ENCODE measurements around the gene NKD1.

NKD1 gene

GRCh38 chr16:50609471-50609870 is 61.3 kb downstream of the NKD1 start:
- Histone ChIP-seq H4K91ac (ENCODE audit: low read length) (no peak overlapping the region), H2BK15ac (ENCODE audit: low read depth, poor library complexity, severe bottlenecking) (no peak overlapping the region), H3K4ac (ENCODE audit: low read depth in 1 of 2, low read length in 2 of 2) (no peak overlapping the region), H3K9me3 (ENCODE audit: control insufficient read depth, low read length) (no peaks in the 10 kb centered on the region), H2BK12ac (ENCODE audit: low read length in 2 of 2) (no peak overlapping the region), H3K14ac (ENCODE audit: low read length in 2 of 2) (no peak overlapping the region), H3K79me1 (replicated peaks; ENCODE audit: low read length, poor library complexity, severe bottlenecking) (no peaks in the 10 kb centered on the region), H2BK5ac (ENCODE audit: low read depth, low read length, poor library complexity, severe bottlenecking) (no peak overlapping the region), H2AK5ac (ENCODE audit: low read length, severe bottlenecking) (no peak overlapping the region), H3K27me3 (ENCODE audit: control insufficient read depth in 1 of 2, insufficient read depth in 1 of 2, low read length in 2 of 2) (peaks cover 11 to 26% of the 10 kb centered on the region in 2 experiments), H3K9ac (ENCODE audit: low read length) (no peak overlapping the region), H3K18ac (ENCODE audit: low read depth in 1 of 2, low read length in 2 of 2) (no peak overlapping the region), H3K27ac (ENCODE audit: low read length, poor library complexity, severe bottlenecking) (no peak overlapping the region), H2AFZ (ENCODE audit: low read depth, low read length) (no peak overlapping the region), H3K36me3 (ENCODE audit: control insufficient read depth in 1 of 2, insufficient read depth in 2 of 2, low read depth in 1 of 2, low read length in 2 of 2) (no peaks in the 10 kb centered on the region), H3K4me3 (ENCODE audit: insufficient read depth in 1 of 2, low read depth in 1 of 2, low read length in 2 of 2) (no peak overlapping the region), H3K4me2 (ENCODE audit: low read length, poor library complexity, severe bottlenecking) (no peak overlapping the region), H4K8ac (ENCODE audit: low read length) (no peak overlapping the region), H3K23ac (ENCODE audit: low read length in 2 of 2) (no peak overlapping the region), H2BK120ac (ENCODE audit: low read depth, low read length) (no peak overlapping the region), H3K4me1 (ENCODE audit: control insufficient read depth, insufficient read depth, low read depth, low read length) (peaks cover 3% of the 10 kb centered on the region)
- 77% methylated on average over 5 of the region's 5 CpGs for WGBS
- no peak for DNase-seq

GRCh38 chr16:50610331-50611262 is 62.4 kb downstream of the NKD1 start:
- Histone ChIP-seq H2BK12ac (ENCODE audit: low read length in 2 of 2) (no peak overlapping the region), H3K79me1 (replicated peaks; ENCODE audit: low read length, poor library complexity, severe bottlenecking) (no peaks in the 10 kb centered on the region), H2AK5ac (ENCODE audit: low read length, severe bottlenecking) (no peak overlapping the region), H2AFZ (ENCODE audit: low read depth, low read length) (no peak overlapping the region), H3K4me2 (ENCODE audit: low read length, poor library complexity, severe bottlenecking) (no peak overlapping the region), H3K36me3 (ENCODE audit: control insufficient read depth in 1 of 2, insufficient read depth in 2 of 2, low read depth in 1 of 2, low read length in 2 of 2) (no peaks in the 10 kb centered on the region), H3K27ac (ENCODE audit: low read length, poor library complexity, severe bottlenecking) (no peak overlapping the region), H4K8ac (ENCODE audit: low read length) (no peak overlapping the region), H3K9ac (ENCODE audit: low read length) (no peak overlapping the region), H3K14ac (ENCODE audit: low read length in 2 of 2) (no peak overlapping the region), H3K23ac (ENCODE audit: low read length in 2 of 2) (no peak overlapping the region), H2BK15ac (ENCODE audit: low read depth, poor library complexity, severe bottlenecking) (no peak overlapping the region), H2BK120ac (ENCODE audit: low read depth, low read length) (no peak overlapping the region), H3K9me3 (ENCODE audit: control insufficient read depth, low read length) (no peaks in the 10 kb centered on the region), H2BK5ac (ENCODE audit: low read depth, low read length, poor library complexity, severe bottlenecking) (no peak overlapping the region), H3K18ac (ENCODE audit: low read depth in 1 of 2, low read length in 2 of 2) (no peak overlapping the region), H4K91ac (ENCODE audit: low read length) (no peak overlapping the region), H3K4me3 (ENCODE audit: insufficient read depth in 1 of 2, low read depth in 1 of 2, low read length in 2 of 2) (no peak overlapping the region), H3K4ac (ENCODE audit: low read depth in 1 of 2, low read length in 2 of 2) (no peak overlapping the region), H3K27me3 (ENCODE audit: control insufficient read depth in 1 of 2, insufficient read depth in 1 of 2, low read length in 2 of 2) (peaks cover 12 to 36% of the 10 kb centered on the region in 2 experiments), H3K4me1 (ENCODE audit: control insufficient read depth, insufficient read depth, low read depth, low read length) (peaks cover 3% of the 10 kb centered on the region)
- no peak for DNase-seq
- WGBS = 83% methylated on average over 21 of the region's 21 CpGs

GRCh38 chr16:50611332-50611934 is 63.2 kb downstream of the NKD1 start:
- Histone ChIP-seq H2BK120ac (ENCODE audit: low read depth, low read length) (no peak overlapping the region), H2BK12ac (ENCODE audit: low read length in 2 of 2) (no peak overlapping the region), H3K9me3 (ENCODE audit: control insufficient read depth, low read length) (no peaks in the 10 kb centered on the region), H2BK15ac (ENCODE audit: low read depth, poor library complexity, severe bottlenecking) (no peak overlapping the region), H3K4me1 (ENCODE audit: control insufficient read depth, insufficient read depth, low read depth, low read length) (peaks cover 3% of the 10 kb centered on the region), H2AK5ac (ENCODE audit: low read length, severe bottlenecking) (no peak overlapping the region), H4K8ac (ENCODE audit: low read length) (no peak overlapping the region), H3K27ac (ENCODE audit: low read length, poor library complexity, severe bottlenecking) (no peak overlapping the region), H3K36me3 (ENCODE audit: control insufficient read depth in 1 of 2, insufficient read depth in 2 of 2, low read depth in 1 of 2, low read length in 2 of 2) (no peaks in the 10 kb centered on the region), H3K27me3 (ENCODE audit: control insufficient read depth in 1 of 2, insufficient read depth in 1 of 2, low read length in 2 of 2) (peaks cover 12 to 37% of the 10 kb centered on the region in 2 experiments), H3K9ac (ENCODE audit: low read length) (no peak overlapping the region), H3K79me1 (replicated peaks; ENCODE audit: low read length, poor library complexity, severe bottlenecking) (no peaks in the 10 kb centered on the region), H2AFZ (ENCODE audit: low read depth, low read length) (no peak overlapping the region), H3K4me2 (ENCODE audit: low read length, poor library complexity, severe bottlenecking) (no peak overlapping the region), H3K4me3 (ENCODE audit: insufficient read depth in 1 of 2, low read depth in 1 of 2, low read length in 2 of 2) (no peak overlapping the region), H2BK5ac (ENCODE audit: low read depth, low read length, poor library complexity, severe bottlenecking) (no peak overlapping the region), H3K4ac (ENCODE audit: low read depth in 1 of 2, low read length in 2 of 2) (no peak overlapping the region), H3K18ac (ENCODE audit: low read depth in 1 of 2, low read length in 2 of 2) (peak overlapping the region in 1 of 2 experiments; percentile 42), H4K91ac (ENCODE audit: low read length) (no peak overlapping the region), H3K23ac (ENCODE audit: low read length in 2 of 2) (no peak overlapping the region), H3K14ac (ENCODE audit: low read length in 2 of 2) (peak overlapping the region in 1 of 2 experiments; percentile 75)
- DNase-seq = peak; percentile 17
- WGBS = 70% methylated on average over 4 of the region's 9 CpGs

All from mesenchymal stem cell (in vitro differentiated cells and primary cell).